GM19468 (cell line): ENCODE measurements around the gene AKAP13.
"Not testable (repeated sequence)": the region's sequence is repeated elsewhere in the genome, so short reads cannot be mapped to it uniquely, and the experiment has no call there.

Experiments
- ATAC-seq: cut with Tn5 transposase; IDR thresholded peaks from one replicate; pipeline ENCODE4 v1.9.1; 2021; ENCODE audit warnings: mild to moderate bottlenecking, moderate library complexity, moderate number of reproducible peaks; ENCODE audit not compliant: unreplicated experiment; ENCODE audit errors: extremely low read depth

AKAP13 gene

GRCh38 chr15:85792912-85793590, 412.6 kb downstream of the AKAP13 start:
- no peak for ATAC-seq

GRCh38 chr15:85793641-85794597, 413.5 kb downstream of the AKAP13 start:
- no peak for ATAC-seq

GRCh38 chr15:85794598-85795336, 414.4 kb downstream of the AKAP13 start, which contains the start of gene KLHL25:
TSS of gene KLHL25 (minus strand) at chr15:85794925. CDS start at chr15:85769810, 25,115 bp downstream.
- ATAC-seq = peak; percentile 97

- no peak for ATAC-seq
Measured at GRCh38 chr15:85795337-85796305, 415.2 kb downstream of the AKAP13 start.

- ATAC-seq = not testable (repeated sequence)
Measured at GRCh38 chr15:85796371-85796770, 416.0 kb downstream of the AKAP13 start.
